Nephron (organoid): ENCODE results near the gene DUSP22.

ENCODE experiments used
- H3K27ac Mint-ChIP-seq, 3 experiments: 2 replicates each; pipeline ENCODE4 v1.8.0; 2020; ENCODE audit warnings: mixed read lengths in 3 of 3, mild to moderate bottlenecking in 2 of 3, moderate library complexity in 1 of 3
- H3K27me3 Mint-ChIP-seq: 2 replicates; pipeline ENCODE4 v1.8.0; 2021; ENCODE audit warnings: low read depth, mild to moderate bottlenecking, moderate library complexity, mixed read lengths
- H3K36me3 Mint-ChIP-seq: 2 replicates; pipeline ENCODE4 v1.8.0; 2020; ENCODE audit warnings: low read depth, mixed read lengths
- H3K4me1 Mint-ChIP-seq: 2 replicates; pipeline ENCODE4 v1.8.0; 2020; ENCODE audit warnings: mixed read lengths
- H3K4me3 Mint-ChIP-seq, 3 experiments: 2 replicates each; pipeline ENCODE4 v1.8.0; 2020; ENCODE audit warnings: mild to moderate bottlenecking in 3 of 3, mixed read lengths in 3 of 3, moderate library complexity in 2 of 3
- H3K9me3 Mint-ChIP-seq: 2 replicates; pipeline ENCODE4 v1.8.0; 2020; ENCODE audit warnings: mixed read lengths
- CTCF ChIP-seq, 3 experiments: fragments of 200-600 bp; sonication (generic); IDR thresholded peaks; one replicate each; pipeline ENCODE4 v1.5.0; 2021; ENCODE audit warnings: antibody characterized with exemption in 3 of 3; ENCODE audit not compliant: unreplicated experiment in 3 of 3

The DUSP22 gene

GRCh38 chr6:399785-400534 lies 107.7 kb downstream of the DUSP22 start:
- TF ChIP-seq CTCF (IDR thresholded peaks at IDR 0.05; ENCODE audit: unreplicated experiment in 3 of 3): no peak
- Mint-ChIP-seq H3K9me3 (peaks cover 3% of the 10 kb centered on the region), H3K27me3 (peaks cover 69% of the 10 kb centered on the region), H3K4me1 (no peaks in the 10 kb centered on the region), H3K27ac (no peak overlapping the region), H3K36me3 (no peaks in the 10 kb centered on the region), H3K4me3 (no peak overlapping the region)

- H3K27me3 Mint-ChIP-seq: peaks cover 62% of the 10 kb centered on the region
- no peaks in the 10 kb centered on the region for H3K36me3 Mint-ChIP-seq
- H3K4me3 Mint-ChIP-seq: no peak overlapping the region
- no peaks in the 10 kb centered on the region for H3K4me1 Mint-ChIP-seq
- H3K9me3 Mint-ChIP-seq: peaks cover 3% of the 10 kb centered on the region
- H3K27ac Mint-ChIP-seq: no peak overlapping the region
- no peak for TF ChIP-seq CTCF (IDR thresholded peaks at IDR 0.05; ENCODE audit: unreplicated experiment in 3 of 3)
Measured at GRCh38 chr6:400815-401214, 108.5 kb downstream of the DUSP22 start.
